GM18511 (cell line): ENCODE measurements around the gene AHDC1.
A peak's percentile ranks its signal among the peaks of the same experiment; 100 is the strongest.

Experiments used
- ATAC-seq: cut with Tn5 transposase; IDR thresholded peaks from one replicate; pipeline ENCODE4 v1.9.1; 2021; ENCODE audit warnings: mild to moderate bottlenecking, moderate library complexity; ENCODE audit not compliant: unreplicated experiment

AHDC1 gene

DNA sequence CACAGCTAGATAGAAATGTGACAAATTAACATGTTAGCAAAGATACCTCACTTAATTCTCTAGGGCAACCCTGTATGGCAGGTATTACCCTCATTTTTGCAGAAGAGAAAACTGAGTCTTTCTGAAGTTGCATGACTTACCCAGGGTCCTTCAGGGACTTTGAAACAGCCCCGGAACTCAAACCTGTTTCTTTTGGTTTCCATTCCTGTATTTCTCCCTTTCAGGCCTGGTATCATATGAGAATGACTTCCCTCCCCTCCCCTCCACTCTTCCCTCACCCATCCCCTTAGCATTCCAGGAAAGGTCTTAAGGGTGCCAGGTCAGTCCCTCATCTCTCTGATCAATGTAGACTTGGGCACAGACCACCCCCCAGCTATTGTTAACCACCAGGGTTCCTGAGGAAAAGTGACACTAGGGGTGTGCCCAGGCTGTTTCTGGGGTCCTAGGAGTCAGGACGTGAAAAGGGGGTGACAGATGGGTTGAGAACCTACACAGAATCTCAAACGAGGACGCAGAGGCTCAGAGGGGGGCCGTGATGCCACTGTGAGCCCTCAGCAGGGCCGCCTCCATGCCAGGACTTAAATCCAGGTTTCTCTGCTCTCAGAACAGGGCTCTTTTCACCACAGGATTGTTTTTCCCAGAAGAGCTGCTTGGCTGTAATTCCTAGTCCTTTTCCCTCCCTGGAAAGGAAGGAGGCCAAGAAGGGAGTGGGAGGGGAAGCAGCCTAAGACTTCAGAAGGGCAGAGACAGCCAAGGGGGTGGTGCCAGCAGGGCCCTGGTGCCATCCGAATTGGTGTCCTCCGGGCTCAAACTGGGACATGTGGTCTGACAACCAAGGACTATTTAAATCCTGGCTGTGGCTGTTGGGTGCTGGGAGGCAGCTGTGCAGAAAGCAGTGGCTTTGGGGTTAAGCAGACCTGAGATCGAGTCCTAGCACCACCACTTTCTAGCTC, 111.9 kb downstream of the AHDC1 start:
- ATAC-seq: no peak

DNA sequence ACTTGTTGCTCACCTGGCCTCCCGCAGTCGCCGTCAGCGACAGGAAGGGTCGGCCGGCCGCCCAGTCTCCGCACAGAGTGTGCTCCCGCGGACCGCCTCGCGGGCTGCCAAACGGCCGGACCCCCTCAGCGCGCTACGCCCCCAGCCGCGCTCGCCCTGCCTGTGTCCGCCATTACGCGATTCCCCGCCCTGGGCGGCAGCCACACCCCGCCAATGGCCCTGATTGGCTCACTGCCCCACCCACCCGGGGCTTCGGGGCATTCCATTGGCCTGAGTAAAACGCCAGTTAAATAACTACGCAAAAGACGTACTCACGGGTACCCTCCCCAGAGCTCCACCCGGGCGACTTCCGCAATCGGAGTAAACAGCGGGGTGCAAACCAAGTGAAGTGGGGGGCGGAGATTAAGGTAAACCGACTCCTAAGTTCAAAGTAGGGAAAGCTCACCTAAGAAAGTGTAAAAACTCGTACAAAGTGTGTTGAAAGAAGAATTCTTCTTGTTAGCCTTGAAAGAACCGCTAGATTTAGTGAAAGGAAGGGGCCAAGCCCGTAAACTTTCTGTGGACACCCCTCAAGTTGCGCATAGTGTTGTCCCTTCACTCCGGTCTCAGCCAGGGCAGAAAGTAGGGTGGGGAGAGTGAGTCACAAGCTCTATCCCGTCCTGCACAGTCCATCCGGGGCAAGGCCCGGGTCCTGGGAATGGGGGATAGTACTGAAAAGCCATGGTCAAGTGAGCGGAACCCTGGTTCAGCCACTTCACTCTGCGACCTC, 113.8 kb downstream of the AHDC1 start, which contains the start of gene WASF2:
Gene WASF2, minus strand, starts transcription at position 195 of the 769 bp plus-strand sequence. CDS start 61,277 bp downstream, outside the sequence.
- ATAC-seq: peak; percentile 87

DNA sequence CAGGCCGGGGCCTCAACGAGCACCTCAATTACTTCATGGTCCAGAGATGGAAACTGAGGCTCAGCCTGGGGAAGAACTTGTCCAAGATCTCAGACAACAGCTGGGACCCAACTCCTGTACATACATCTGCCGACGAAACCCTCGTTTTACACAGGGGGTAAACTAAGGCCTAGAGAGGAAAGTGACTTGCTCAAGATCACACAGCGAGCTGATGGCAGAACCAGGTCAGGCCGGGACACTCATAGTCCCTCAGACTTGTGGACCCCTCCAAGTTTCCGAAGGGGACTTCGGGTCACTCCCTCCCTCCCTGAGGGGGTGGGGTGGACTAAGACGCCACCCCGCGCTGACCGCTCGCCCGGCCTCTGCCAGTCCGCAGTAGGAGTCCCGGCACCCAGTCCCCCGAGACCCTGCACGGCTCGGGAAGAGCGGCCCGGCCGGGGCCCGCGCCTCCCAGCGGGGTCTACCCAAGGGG, 114.4 kb downstream of the AHDC1 start:
- ATAC-seq: peak; percentile 5

DNA sequence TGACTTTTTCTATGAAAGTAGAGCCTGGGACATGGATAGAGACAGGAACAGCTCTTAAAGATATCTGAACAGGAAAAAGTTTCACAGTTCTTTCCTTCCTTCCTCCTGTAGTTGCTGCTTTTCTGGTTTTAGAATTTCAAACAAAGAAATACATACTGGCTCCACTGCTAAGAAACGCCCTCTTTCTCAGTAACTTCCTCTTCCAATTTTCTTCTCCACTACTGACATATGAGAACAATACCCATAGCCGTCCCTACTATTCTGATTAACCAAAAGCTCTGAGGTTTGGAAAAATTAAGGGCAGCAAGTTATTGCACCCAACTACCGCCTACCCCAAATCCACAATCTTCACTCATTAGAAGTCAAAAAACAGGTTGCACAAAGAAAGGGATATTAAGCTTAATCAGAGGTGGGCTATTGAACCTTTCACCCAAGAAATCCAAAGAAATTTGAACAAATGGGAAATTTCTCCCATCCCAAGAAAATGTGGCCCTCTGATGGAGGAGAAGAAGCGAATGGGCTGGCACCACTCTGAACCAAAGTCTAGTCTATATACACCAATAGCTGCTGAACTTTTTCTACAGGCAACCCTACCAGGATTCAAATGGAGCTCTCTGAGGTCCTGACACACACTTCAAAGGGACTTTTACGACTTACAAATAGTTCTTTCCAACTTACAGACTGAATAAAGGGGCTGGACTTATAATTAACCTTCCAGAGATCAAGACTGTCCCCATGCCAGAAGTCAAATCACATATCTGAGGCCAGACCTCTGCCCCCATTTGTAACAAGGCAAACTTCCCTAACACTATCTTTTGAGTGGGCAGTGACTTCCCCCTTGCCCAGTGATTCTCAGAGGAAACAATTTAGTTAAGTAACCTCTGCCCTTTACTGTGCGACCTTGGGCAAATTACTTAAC, 115.7 kb downstream of the AHDC1 start:
- no peak for ATAC-seq

DNA sequence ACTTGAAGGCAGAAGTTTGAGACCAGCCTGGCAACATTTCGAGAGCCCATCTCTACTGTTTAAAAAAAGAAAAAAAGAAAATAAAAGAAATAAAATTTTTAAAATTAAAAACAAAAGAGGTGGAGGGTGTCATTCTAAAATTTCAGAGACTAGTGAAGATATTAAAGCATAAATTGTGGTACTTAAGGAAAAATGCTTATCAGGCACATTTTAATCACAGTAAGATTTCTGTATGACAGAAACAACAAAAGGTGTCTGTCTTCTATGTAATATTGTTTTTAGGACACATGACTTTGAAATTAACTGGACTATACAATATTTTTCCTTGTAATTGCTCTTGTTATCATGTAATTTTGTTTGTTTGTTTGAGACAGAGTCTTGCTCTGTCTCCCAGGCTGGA, 118.6 kb downstream of the AHDC1 start:
- ATAC-seq: no peak
